SJCRH30 (cell line): ENCODE results near the gene TMEM161A. TPM values are rescaled to one million over a fixed set of nuclear protein-coding genes. Genes with fewer than 3 reads are reported as not detected.

ENCODE experiments used
- DNase-seq, 2 experiments: peaks; one replicate each; pipeline ENCODE4 v3.0.0-alpha.2; 2015 to 2020
- H3K27ac ChIP-seq: fragments of 250-450 bp; sonication (Bioruptor Pico); 2 replicates; pipeline ENCODE4 v1.5.1; 2020; ENCODE audit warnings: mild to moderate bottlenecking, moderate library complexity
- H3K27me3 ChIP-seq: fragments of 250-450 bp; sonication (Bioruptor Pico); 2 replicates; pipeline ENCODE4 v1.5.1; 2020; ENCODE audit warnings: mild to moderate bottlenecking, moderate library complexity
- H3K36me3 ChIP-seq: fragments of 250-450 bp; sonication (Bioruptor Pico); 2 replicates; pipeline ENCODE4 v1.5.1; 2020; ENCODE audit warnings: mild to moderate bottlenecking, moderate library complexity
- H3K4me1 ChIP-seq: fragments of 250-450 bp; sonication (Bioruptor Pico); 2 replicates; pipeline ENCODE4 v1.5.1; 2020; ENCODE audit warnings: mild to moderate bottlenecking, moderate library complexity
- H3K4me3 ChIP-seq: fragments of 250-450 bp; sonication (Bioruptor Pico); 2 replicates; pipeline ENCODE4 v1.5.1; 2020; ENCODE audit warnings: mild to moderate bottlenecking, moderate library complexity
- H3K9me3 ChIP-seq: fragments of 250-450 bp; sonication (Bioruptor Pico); replicated peaks from 2 replicates; pipeline ENCODE4 v1.5.1; 2020; ENCODE audit warnings: mild to moderate bottlenecking, moderate library complexity
- total RNA-seq: library from RNA; depleted of rRNA; stranded (reverse); fragments of >200 nt; shearing (Covaris generic); gene quantifications from 2 replicates; pipeline ENCODE4 v1.2.3, GENCODE V29; 2014; rRNA removed

TMEM161A gene
- total RNA-seq, 1 experiment from 2014 or later = 23.4 TPM

DNA sequence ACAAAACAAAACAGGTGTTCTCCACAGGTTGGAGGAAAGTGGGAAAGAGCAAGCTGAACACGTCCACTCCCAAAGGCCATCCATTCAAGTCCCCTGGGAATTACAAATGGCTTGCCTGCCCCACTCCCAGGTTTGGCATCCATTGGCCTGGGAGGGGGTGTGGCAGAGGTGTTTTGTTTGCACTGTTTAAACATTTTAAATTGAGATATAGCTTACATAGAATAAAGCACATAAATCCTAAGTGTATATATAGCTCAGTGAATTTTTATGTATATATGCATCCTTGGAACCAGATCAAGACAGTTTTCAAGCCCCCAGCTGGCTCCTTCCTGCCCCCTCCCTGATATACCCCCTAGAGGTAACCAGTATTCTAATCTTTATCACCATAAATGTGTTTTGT is 61.8 kb downstream of the TMEM161A start:
- DNase-seq = no peak
- Histone ChIP-seq H3K4me1 (peaks cover 11% of the 10 kb centered on the region; the same call in 1 of the 2 replicates), H3K9me3 (no peaks in the 10 kb centered on the region), H3K36me3 (no peaks in the 10 kb centered on the region), H3K4me3 (no peak overlapping the region), H3K27me3 (no peaks in the 10 kb centered on the region), H3K27ac (no peak overlapping the region)

DNA sequence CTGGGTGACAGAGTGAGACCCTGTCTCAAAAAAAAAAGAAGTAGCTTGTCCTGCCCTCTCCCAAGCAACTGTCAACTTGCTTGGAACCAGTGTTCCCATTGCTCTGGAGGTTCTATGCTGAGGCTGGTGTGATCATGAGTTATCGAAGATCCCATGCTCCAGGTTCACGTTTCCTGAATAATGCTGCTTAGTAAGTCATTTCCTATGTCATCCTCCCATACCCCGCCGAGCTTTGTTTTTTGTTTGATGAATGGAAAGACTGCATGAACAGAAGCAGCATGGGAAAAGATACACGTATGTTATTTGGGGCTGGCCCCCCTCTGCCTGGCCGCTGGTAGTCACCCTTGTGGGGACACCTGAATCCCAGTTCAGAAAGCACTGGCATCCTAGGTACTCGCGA is 63.2 kb downstream of the TMEM161A start:
- no peak for DNase-seq
- H3K4me3 ChIP-seq = no peak overlapping the region
- H3K4me1 ChIP-seq = peaks cover 11% of the 10 kb centered on the region; the same call in 1 of the 2 replicates
- no peaks in the 10 kb centered on the region for H3K9me3 ChIP-seq
- no peaks in the 10 kb centered on the region for H3K36me3 ChIP-seq
- H3K27me3 ChIP-seq = no peaks in the 10 kb centered on the region
- H3K27ac ChIP-seq = no peak overlapping the region

DNA sequence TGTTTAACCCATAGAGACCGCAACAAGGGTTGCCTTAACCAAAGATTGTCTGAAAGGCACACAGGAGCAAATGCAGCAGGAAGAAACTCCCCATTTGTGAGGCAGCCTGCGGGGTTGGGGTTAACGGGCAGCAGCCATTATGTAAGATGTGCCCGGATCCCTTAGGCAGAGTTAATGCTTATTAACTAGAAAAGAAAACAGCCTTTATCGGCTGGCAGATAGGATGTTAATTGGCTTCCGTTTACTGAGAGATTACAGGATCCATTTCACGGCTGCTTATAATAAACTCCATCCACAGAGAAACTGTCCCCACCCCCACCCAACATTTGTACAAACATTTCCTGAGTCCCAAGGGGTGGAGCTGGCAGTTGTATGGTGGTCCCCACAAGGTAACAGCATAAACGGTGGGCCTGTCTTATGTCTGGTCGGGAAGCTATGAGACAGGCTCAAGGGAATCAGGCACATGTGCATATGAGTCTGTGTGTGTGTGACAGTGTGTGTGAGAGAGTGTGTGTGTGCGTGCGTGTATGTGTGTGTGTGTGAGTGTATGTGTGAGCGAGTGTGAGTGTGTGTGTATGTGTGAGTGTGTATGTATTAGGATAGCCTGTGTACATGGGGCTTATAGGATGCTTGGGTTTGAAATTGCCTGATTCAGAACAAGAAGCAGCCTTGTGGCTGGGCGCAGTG is 63.9 kb downstream of the TMEM161A start:
- H3K27ac ChIP-seq = no peak overlapping the region
- DNase-seq = peak; percentile 43 to 69

DNA sequence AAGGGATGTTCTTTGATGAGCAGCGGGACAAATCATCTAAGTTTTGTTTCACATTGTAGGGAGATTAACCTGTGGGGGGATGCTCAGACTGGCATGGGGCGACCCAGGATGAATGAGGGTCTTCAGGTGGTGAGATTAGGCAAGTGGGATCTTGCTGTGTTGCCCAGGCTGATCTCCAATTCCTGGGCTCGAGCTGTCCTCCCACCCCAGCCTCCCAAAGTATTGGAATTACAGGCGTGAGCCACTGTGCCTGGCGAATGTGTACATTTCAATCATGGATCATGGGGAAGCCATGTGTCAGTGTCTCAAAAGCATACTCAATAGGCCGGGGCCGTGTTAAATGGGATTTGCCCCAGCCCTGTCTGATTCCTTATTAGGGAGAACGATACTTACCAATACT is 66.4 kb downstream of the TMEM161A start:
- Histone ChIP-seq H3K36me3 (no peaks in the 10 kb centered on the region), H3K27me3 (no peaks in the 10 kb centered on the region), H3K4me3 (no peak overlapping the region), H3K9me3 (no peaks in the 10 kb centered on the region), H3K4me1 (peaks cover 11% of the 10 kb centered on the region; the same call in 1 of the 2 replicates), H3K27ac (no peak overlapping the region)
- no peak for DNase-seq

More for the DNA sequence above, 63.9 kb downstream of the TMEM161A start:
- no peak overlapping the region for H3K4me3 ChIP-seq
- H3K27me3 ChIP-seq = no peaks in the 10 kb centered on the region
- peaks cover 11% of the 10 kb centered on the region; the same call in 1 of the 2 replicates for H3K4me1 ChIP-seq
- H3K36me3 ChIP-seq = no peaks in the 10 kb centered on the region
- H3K9me3 ChIP-seq = no peaks in the 10 kb centered on the region

Other genes with a start within 250 kb of the TMEM161A start
- 6.1 TPM in 2 replicates for gene CERS1, start 242.3 kb downstream of the TMEM161A start, total RNA-seq
- 120 and 134 TPM in 2 replicates for gene COPE, start 219.1 kb downstream of the TMEM161A start, total RNA-seq
- 41.8 and 42.9 TPM in 2 replicates for gene DDX49, start 218.8 kb downstream of the TMEM161A start, total RNA-seq
- gene HOMER3, start 197.3 kb downstream of the TMEM161A start, total RNA-seq = 23.9 and 28.1 TPM in 2 replicates
- gene SUGP2, start 105.0 kb downstream of the TMEM161A start, total RNA-seq = 47.7 and 57.4 TPM in 2 replicates
- 48.6 and 55.6 TPM in 2 replicates for gene ARMC6, start 104.9 kb downstream of the TMEM161A start, total RNA-seq
- 6.8 and 8.0 TPM in 2 replicates for gene SLC25A42, start 74.5 kb downstream of the TMEM161A start, total RNA-seq
- not detected in 2 replicates for gene MEF2B, start 31.8 kb upstream of the TMEM161A start, total RNA-seq
- gene BORCS8, start 53.7 kb upstream of the TMEM161A start, total RNA-seq = 24.9 and 26.3 TPM in 2 replicates
- 52.5 and 64.2 TPM in 2 replicates for gene RFXANK, start 53.8 kb upstream of the TMEM161A start, total RNA-seq
- 20.8 and 23.7 TPM in 2 replicates for gene NR2C2AP, start 64.9 kb upstream of the TMEM161A start, total RNA-seq
- gene NCAN, start 73.5 kb upstream of the TMEM161A start, total RNA-seq = 0.10 TPM in 1 of 2 replicates, not detected in the other
- not detected in 2 replicates for gene TM6SF2, start 134.8 kb upstream of the TMEM161A start, total RNA-seq
- gene SUGP1, start 182.0 kb upstream of the TMEM161A start, total RNA-seq = 35.4 and 40.8 TPM in 2 replicates
- 18.0 and 24.3 TPM in 2 replicates for gene MAU2, start 182.4 kb upstream of the TMEM161A start, total RNA-seq